Measurements from ENCODE around the gene KSR1. TPM values are rescaled to one million over a fixed set of nuclear protein-coding genes. Genes with fewer than 3 reads are reported as not detected.
A peak's percentile ranks its signal among the peaks of the same experiment; 100 is the strongest.

Gene KSR1
- total RNA-seq, 4 donors from 2014 or later: 10.4 to 17.7 (median 13.2) TPM

GRCh38 chr17:27494192-27495091 is 38.2 kb downstream of the KSR1 start:
- intact Hi-C loops (cut with DNase I; ENCODE audit: low total_unique reads) (loop anchor here (1.0 to 2.0 kb wide), 3 partner anchors 74 to 107 kb away; no protein-coding TSS in a partner anchor), in situ Hi-C loops (cut with MboI; ENCODE audit: low sequenced_read_pairs in 4 of 4) (loop anchor here in 2 of 4 donors (10.0 to 25.0 kb wide), 3 partner anchors 93 to 257 kb away; no protein-coding TSS in a partner anchor)

GRCh38 chr17:27495460-27495859 is 39.2 kb downstream of the KSR1 start:
- Histone ChIP-seq H3K4me3 (no peak overlapping the region), H3K4me1 (peaks cover 14 to 16% of the 10 kb centered on the region in 2 donors), H3K36me3 (no peaks in the 10 kb centered on the region), H3K27me3 (no peaks in the 10 kb centered on the region), H3K27ac (peak overlapping the region in 2 of 4 donors; percentile 5 to 27), H3K9me3 (no peaks in the 10 kb centered on the region)
- DNase-seq: no peak
- in situ Hi-C loops (cut with MboI; ENCODE audit: low sequenced_read_pairs in 4 of 4) (loop anchor here in 2 of 4 donors (10.0 to 25.0 kb wide), 3 partner anchors 92 to 258 kb away; no protein-coding TSS in a partner anchor), intact Hi-C loops (cut with DNase I; ENCODE audit: low total_unique reads) (loop anchor here (1.0 to 2.0 kb wide), 2 partner anchors 73 to 102 kb away; no protein-coding TSS in a partner anchor)
- TF ChIP-seq POLR2A (IDR thresholded peaks at IDR 0.05) (no peak), CTCF (IDR thresholded peaks at IDR 0.05 in 4 of 5, conservative IDR thresholded peaks at IDR 0.05 in 1 of 5) (no peak)
- peak; percentile 45 to 49 for ATAC-seq

More at GRCh38 chr17:27494192-27495091, 38.2 kb downstream of the KSR1 start:
- no peaks in the 10 kb centered on the region for H3K27me3 ChIP-seq
- no peaks in the 10 kb centered on the region for H3K36me3 ChIP-seq
- peak overlapping the region; percentile 5 to 27 (median 13) for H3K27ac ChIP-seq
- peak overlapping the region; percentile 12 to 36 (median 18) for H3K4me3 ChIP-seq
- DNase-seq (peak; percentile 34 to 73), ATAC-seq (peak; percentile 73 to 84)
- TF ChIP-seq POLR2A (IDR thresholded peaks at IDR 0.05) (no peak), CTCF (IDR thresholded peaks at IDR 0.05 in 4 of 5, conservative IDR thresholded peaks at IDR 0.05 in 1 of 5) (peak; percentile 33 to 63 (median 44))
- H3K4me1 ChIP-seq: peaks cover 18% of the 10 kb centered on the region in 2 donors
- H3K9me3 ChIP-seq: no peaks in the 10 kb centered on the region

- in situ Hi-C loops (cut with MboI; ENCODE audit: low sequenced_read_pairs in 4 of 4): loop anchor here in 2 of 4 donors (10.0 to 25.0 kb wide), 3 partner anchors 91 to 259 kb away; no protein-coding TSS in a partner anchor
- intact Hi-C loops (cut with DNase I; ENCODE audit: low total_unique reads): loop anchor here (2.0 kb wide), 1 partner anchor 141 kb away; no protein-coding TSS in a partner anchor
- no peak overlapping the region for H3K27ac ChIP-seq
These were observed 39.8 kb downstream of the KSR1 start for GRCh38 chr17:27496005-27496404.

More at GRCh38 chr17:27496005-27496404, 39.8 kb downstream of the KSR1 start:
- TF ChIP-seq POLR2A (IDR thresholded peaks at IDR 0.05) (no peak), CTCF (IDR thresholded peaks at IDR 0.05 in 4 of 5, conservative IDR thresholded peaks at IDR 0.05 in 1 of 5) (no peak)
- Histone ChIP-seq H3K27me3 (no peaks in the 10 kb centered on the region), H3K4me1 (peaks cover 14 to 16% of the 10 kb centered on the region in 2 donors), H3K9me3 (no peaks in the 10 kb centered on the region), H3K36me3 (no peaks in the 10 kb centered on the region), H3K4me3 (no peak overlapping the region)
- DNase-seq (no peak), ATAC-seq (no peak)

All from gastrocnemius medialis (tissue), 4 donors.